ENCODE results near the gene CACNA1S.

GRCh38 chr1:201051399-201051798 lies 60.8 kb downstream of the CACNA1S start:
- no peak for TF ChIP-seq EZH2 (IDR thresholded peaks at IDR 0.05; ENCODE audit: borderline replicate concordance, low read depth, low read length, poor library complexity, severe bottlenecking)
- TF ChIP-seq CTCF (conservative IDR thresholded peaks at IDR 0.05; ENCODE audit: low read depth, low read length), result no peak

All from A673 (cell line).